Naive thymus-derived CD4-positive, alpha-beta T cell (primary cell): Measurements from ENCODE around the gene PRPF6. TPM values are rescaled to one million over a fixed set of nuclear protein-coding genes. Genes with fewer than 3 reads are reported as not detected.

Experiments used
- ATAC-seq: fragments of 150-1000 bp; cut with Tn5 transposase; 2 replicates; pipeline ENCODE4 v1.10.0; 2021; ENCODE audit warnings: mild to moderate bottlenecking, moderate library complexity
- CTCF ChIA-PET: fragments of 350-600 bp; sonication (Branson Sonifier 250); formaldehyde crosslinking; loops from one replicate; lab custom pipeline; 2021; ENCODE audit warnings: antibody characterized with exemption; lab: Charles Lee
- POLR2A ChIA-PET: fragments of 350-600 bp; sonication (Branson Sonifier 250); formaldehyde crosslinking; loops from one replicate; lab custom pipeline; 2021; ENCODE audit warnings: antibody characterized with exemption, inconsistent platforms; lab: Charles Lee
- DNase-seq, 9 donors: peaks; one replicate each; pipeline versions ENCODE4 v3.0.0 to v3.0.0-alpha.2; 2020 to 2022; ENCODE audit warnings: mixed read lengths in 1 of 9
- H3K27ac ChIP-seq: one replicate; pipeline ENCODE4 v1.7.0; 2013; ENCODE audit warnings: mild to moderate bottlenecking, low read depth, low read length, moderate library complexity
- H3K27me3 ChIP-seq, 2 donors: one replicate each; pipeline ENCODE4 v1.7.0; 2013; ENCODE audit warnings: low read length in 2 of 2, mild to moderate bottlenecking in 2 of 2, moderate library complexity in 2 of 2; ENCODE audit not compliant: control insufficient read depth in 2 of 2, insufficient read depth in 2 of 2
- H3K36me3 ChIP-seq, 3 experiments: 1 replicate in 2 of 3; 2 replicates in 1 of 3; pipeline ENCODE4 v1.7.0; 2013; ENCODE audit warnings: low read length in 3 of 3, mild to moderate bottlenecking in 3 of 3, moderate library complexity in 1 of 3; ENCODE audit not compliant: insufficient read depth in 3 of 3, control insufficient read depth in 2 of 3
- H3K4me1 ChIP-seq, 2 donors: one replicate each; pipeline ENCODE4 v1.7.0; 2013; ENCODE audit warnings: low read length in 2 of 2, mild to moderate bottlenecking in 2 of 2, moderate library complexity in 1 of 2; ENCODE audit not compliant: control insufficient read depth in 2 of 2, insufficient read depth in 2 of 2
- H3K4me3 ChIP-seq: 2 replicates; pipeline ENCODE4 v1.7.0; 2013; ENCODE audit warnings: mild to moderate bottlenecking, low read length
- H3K9me3 ChIP-seq, 3 experiments: 1 replicate in 2 of 3; 2 replicates in 1 of 3; pipeline ENCODE4 v1.7.0; 2013; ENCODE audit warnings: low read length in 3 of 3; ENCODE audit not compliant: control insufficient read depth in 2 of 3
- H3K27ac Mint-ChIP-seq, 9 donors: one replicate each; pipeline ENCODE4 v1.8.0; 2020 to 2022; ENCODE audit warnings: mixed read lengths in 9 of 9, mild to moderate bottlenecking in 8 of 9, moderate library complexity in 5 of 9, inconsistent platforms in 2 of 9
- H3K27me3 Mint-ChIP-seq, 5 donors: one replicate each; pipeline ENCODE4 v1.8.0; 2021 to 2022; ENCODE audit warnings: mixed read lengths in 5 of 5, mild to moderate bottlenecking in 1 of 5
- H3K36me3 Mint-ChIP-seq, 5 donors: one replicate each; pipeline ENCODE4 v1.8.0; 2020 to 2022; ENCODE audit warnings: mixed read lengths in 5 of 5, mild to moderate bottlenecking in 3 of 5, inconsistent platforms in 1 of 5
- H3K4me1 Mint-ChIP-seq, 7 donors: one replicate each; pipeline ENCODE4 v1.8.0; 2020 to 2022; ENCODE audit warnings: mixed read lengths in 7 of 7, mild to moderate bottlenecking in 3 of 7, inconsistent platforms in 1 of 7
- H3K4me3 Mint-ChIP-seq, 10 donors: one replicate each; pipeline ENCODE4 v1.8.0; 2020 to 2022; ENCODE audit warnings: mild to moderate bottlenecking in 10 of 10, mixed read lengths in 10 of 10, moderate library complexity in 6 of 10, inconsistent platforms in 2 of 10
- H3K9me3 Mint-ChIP-seq, 11 donors: one replicate each; pipeline ENCODE4 v1.8.0; 2020 to 2022; ENCODE audit warnings: mixed read lengths in 11 of 11, mild to moderate bottlenecking in 4 of 11, inconsistent platforms in 1 of 11, moderate library complexity in 1 of 11
- intact Hi-C, 2 donors: fragments of 100-400 bp; cut with micrococcal nuclease; formaldehyde crosslinking; loops; one replicate each; pipeline ENCODE4 v1.15.1; 2023
- polyA plus RNA-seq, 2 donors: library from polyadenylated mRNA; unstranded; fragments of 300-500 nt; fragmentation: Illumina TruSeq; gene quantifications; one replicate each; pipeline ENCODE4 v1.2.3, GENCODE V29; 2021
- total RNA-seq, 6 experiments: library from RNA in 5 of 6; stranded (reverse) in 5 of 6; gene quantifications; 1 replicate in 5 of 6; 2 replicates in 1 of 6; pipeline ENCODE4 v1.2.3 and lab custom pipeline; 2021 to 2026

PRPF6 gene
- total and polyA plus RNA-seq, 7 experiments from 2014 or later: 71.2 to 127 (median 86.9) TPM

DNA sequence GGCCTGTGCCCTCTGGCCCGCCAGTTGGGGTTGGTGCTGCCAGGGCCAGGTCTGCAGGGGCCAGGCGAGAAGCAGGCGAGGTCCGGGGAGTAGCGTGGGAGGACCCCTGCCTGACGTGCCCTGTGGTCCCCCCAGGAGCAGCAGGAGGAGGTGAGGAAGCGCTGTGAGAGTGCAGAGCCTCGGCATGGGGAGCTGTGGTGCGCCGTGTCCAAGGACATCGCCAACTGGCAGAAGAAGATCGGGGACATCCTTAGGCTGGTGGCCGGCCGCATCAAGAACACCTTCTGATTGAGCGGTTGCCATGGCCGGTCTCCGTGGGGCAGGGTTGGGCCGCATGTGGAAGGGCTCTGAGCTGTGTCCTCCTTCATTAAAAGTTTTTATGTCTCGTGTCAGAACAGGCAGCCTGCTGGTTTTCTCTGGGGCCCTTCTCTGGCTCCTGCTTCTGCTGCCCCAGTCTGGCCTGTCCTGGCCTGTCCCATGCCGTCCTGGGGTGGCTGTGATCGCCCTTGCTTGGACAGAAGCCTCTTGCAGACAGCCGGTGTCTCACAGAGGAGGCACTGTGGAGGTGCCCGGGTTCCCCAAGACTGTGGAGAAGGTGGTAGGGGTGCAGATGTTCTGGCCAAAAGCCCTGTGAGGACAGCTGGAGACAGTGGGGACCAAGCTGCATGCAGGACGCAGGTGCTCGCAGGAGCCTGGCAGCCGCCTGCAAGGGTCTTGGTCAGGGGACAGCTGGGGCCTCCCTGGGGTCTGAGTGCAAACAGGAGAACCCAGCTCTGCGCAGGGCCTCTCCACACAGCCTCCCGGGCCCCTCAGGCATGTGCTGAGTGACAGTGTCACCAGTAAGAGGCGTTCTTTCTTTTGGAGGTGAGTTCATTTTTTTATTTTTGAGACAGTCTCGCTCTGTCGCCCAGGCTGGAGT is 52.0 kb downstream of the PRPF6 start:
- H3K4me3 ChIP-seq: no peak overlapping the region
- no peak for DNase-seq
- peaks cover 8 to 37% (median 12%) of the 10 kb centered on the region in 7 donors for H3K4me1 Mint-ChIP-seq
- H3K27ac Mint-ChIP-seq: peak overlapping the region in 2 of 9 donors; percentile 91 to 99
- peaks cover 0 to 30% (median 8%) of the 10 kb centered on the region in 5 donors for H3K36me3 Mint-ChIP-seq
- H3K27me3 Mint-ChIP-seq: no peaks in the 10 kb centered on the region
- H3K27me3 ChIP-seq: no peaks in the 10 kb centered on the region
- ChIA-PET POLR2A (no interaction called here), CTCF (interaction anchor here (1.1 kb wide), 1 partner anchor 24 kb away, joined by 3 read pairs; no protein-coding TSS in a partner anchor)
- H3K4me1 ChIP-seq: peaks cover 13 to 38% of the 10 kb centered on the region in 2 donors
- H3K9me3 ChIP-seq: no peaks in the 10 kb centered on the region
- no peak overlapping the region for H3K27ac ChIP-seq
- intact Hi-C loops: no loop called here
- peaks cover 21 to 72% (median 29%) of the 10 kb centered on the region in 3 experiments for H3K36me3 ChIP-seq
- peak overlapping the region in 1 of 10 donors; percentile 45 for H3K4me3 Mint-ChIP-seq
- ATAC-seq: no peak
- no peaks in the 10 kb centered on the region for H3K9me3 Mint-ChIP-seq

DNA sequence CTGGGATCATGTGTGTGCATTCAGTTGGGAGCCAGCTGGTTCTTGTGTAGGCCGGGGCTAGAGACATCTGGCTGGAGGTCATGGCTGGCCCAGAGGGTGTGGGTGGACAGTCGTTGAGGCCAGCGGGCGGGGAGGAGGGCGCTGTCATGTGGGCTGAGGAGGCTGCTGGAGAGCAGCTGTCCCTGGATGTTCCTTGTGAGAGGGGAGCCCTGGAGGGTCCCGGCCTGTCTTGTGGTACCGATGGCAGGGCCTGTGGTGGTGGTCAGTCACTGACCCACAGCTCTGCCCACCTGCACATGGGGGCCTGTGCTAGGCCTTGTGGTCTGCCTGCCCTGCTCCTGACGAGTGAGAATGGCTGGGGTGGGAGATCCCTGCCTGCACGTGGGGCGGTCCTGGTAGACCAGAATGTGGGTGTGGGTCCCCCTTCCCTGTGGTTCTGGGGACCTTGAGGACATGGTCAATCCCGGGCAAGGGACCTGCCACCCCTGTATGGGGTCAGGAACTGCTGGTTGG is 53.1 kb downstream of the PRPF6 start:
- Histone ChIP-seq H3K36me3 (peaks cover 15 to 61% (median 18%) of the 10 kb centered on the region in 3 experiments), H3K27me3 (no peaks in the 10 kb centered on the region), H3K4me1 (peaks cover 13 to 38% of the 10 kb centered on the region in 2 donors), H3K27ac (no peak overlapping the region), H3K9me3 (no peaks in the 10 kb centered on the region), H3K4me3 (no peak overlapping the region)
- intact Hi-C loops: loop anchor here (2.0 kb wide), 2 partner anchors 15 to 19 kb away; no protein-coding TSS in a partner anchor
- H3K27ac Mint-ChIP-seq: peak overlapping the region in 2 of 9 donors; percentile 91 to 99
- DNase-seq: no peak
- POLR2A ChIA-PET: no interaction called here
- CTCF ChIA-PET: interaction anchor here (1.1 kb wide), 1 partner anchor 23 kb away, joined by 3 read pairs; no protein-coding TSS in a partner anchor
- H3K9me3 Mint-ChIP-seq: no peaks in the 10 kb centered on the region
- H3K36me3 Mint-ChIP-seq: peaks cover 0 to 25% (median 4%) of the 10 kb centered on the region in 5 donors
- no peak for ATAC-seq
- H3K27me3 Mint-ChIP-seq: no peaks in the 10 kb centered on the region
- H3K4me3 Mint-ChIP-seq: peak overlapping the region in 2 of 10 donors; percentile 42 to 78
- peaks cover 8 to 37% (median 12%) of the 10 kb centered on the region in 7 donors for H3K4me1 Mint-ChIP-seq

DNA sequence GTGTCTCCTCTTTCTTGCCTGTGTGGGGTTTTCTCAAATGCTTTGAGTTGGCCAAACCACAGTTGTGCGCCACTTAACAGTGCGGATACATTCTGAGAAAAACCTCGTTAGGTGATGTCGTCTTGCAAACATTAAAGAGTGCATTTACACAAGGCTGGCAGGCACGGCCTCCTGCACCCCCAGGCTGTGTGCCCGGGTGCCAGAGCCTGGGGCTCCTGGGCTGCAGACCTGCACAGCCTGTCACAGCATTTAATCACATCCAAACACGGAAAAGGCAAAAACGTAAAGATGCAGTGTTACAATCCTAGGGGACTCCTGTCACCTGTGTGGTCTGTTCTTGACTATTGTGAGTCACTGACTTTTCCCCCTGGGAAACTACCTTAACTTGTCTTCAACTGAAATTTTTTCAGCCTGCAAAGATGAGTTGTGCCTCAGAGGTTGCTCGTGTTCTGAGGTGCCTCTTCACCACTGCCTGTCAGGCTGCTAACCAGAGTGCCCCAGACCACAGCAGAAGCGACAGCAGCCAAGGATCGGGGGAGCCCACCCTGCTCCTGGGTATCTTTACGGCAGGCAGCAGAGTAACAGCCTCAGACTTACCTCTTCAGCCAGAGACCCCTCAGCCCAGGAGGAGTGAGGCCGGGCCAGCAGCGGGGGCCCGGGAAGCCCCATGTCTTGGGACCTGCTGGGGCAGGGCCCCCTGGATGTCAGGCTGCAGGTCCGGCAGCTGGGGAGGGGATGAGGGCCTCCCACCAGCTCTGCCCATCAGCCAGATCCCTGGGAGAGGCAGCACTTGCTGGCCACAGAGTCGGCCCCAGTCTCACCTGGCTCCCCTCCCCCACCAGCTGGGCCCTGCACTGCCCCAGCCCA is 54.4 kb downstream of the PRPF6 start:
- H3K36me3 Mint-ChIP-seq: peaks cover 0 to 12% (median 4%) of the 10 kb centered on the region in 5 donors
- peaks cover 19 to 46% (median 21%) of the 10 kb centered on the region in 7 donors for H3K4me1 Mint-ChIP-seq
- H3K4me1 ChIP-seq: peaks cover 25 to 40% of the 10 kb centered on the region in 2 donors
- H3K9me3 Mint-ChIP-seq: no peaks in the 10 kb centered on the region
- intact Hi-C loops: loop anchor here (1.0 to 5.0 kb wide), 6 partner anchors 16 to 498 kb away; partner anchors contain the start of genes PTK6 (in 1 of the 2) and UCKL1 (in 1 of the 2)
- H3K27ac Mint-ChIP-seq: peak overlapping the region in 3 of 9 donors; percentile 28 to 99 (median 91)
- H3K4me3 Mint-ChIP-seq: peak overlapping the region in 3 of 10 donors; percentile 17 to 89 (median 88)
- CTCF ChIA-PET: interaction anchor here (0.5 kb wide), 1 partner anchor 61 kb away, joined by 3 read pairs; no protein-coding TSS in a partner anchor
- H3K27me3 ChIP-seq: no peaks in the 10 kb centered on the region
- ATAC-seq (peak; percentile 40), DNase-seq (peak in 1 of 9 donors; percentile 51)
- H3K27ac ChIP-seq: peak overlapping the region; percentile 20
- no peaks in the 10 kb centered on the region for H3K27me3 Mint-ChIP-seq
- H3K4me3 ChIP-seq: no peak overlapping the region
- POLR2A ChIA-PET: no interaction called here
- H3K9me3 ChIP-seq: no peaks in the 10 kb centered on the region
- H3K36me3 ChIP-seq: peaks cover 5 to 48% (median 7%) of the 10 kb centered on the region in 3 experiments

DNA sequence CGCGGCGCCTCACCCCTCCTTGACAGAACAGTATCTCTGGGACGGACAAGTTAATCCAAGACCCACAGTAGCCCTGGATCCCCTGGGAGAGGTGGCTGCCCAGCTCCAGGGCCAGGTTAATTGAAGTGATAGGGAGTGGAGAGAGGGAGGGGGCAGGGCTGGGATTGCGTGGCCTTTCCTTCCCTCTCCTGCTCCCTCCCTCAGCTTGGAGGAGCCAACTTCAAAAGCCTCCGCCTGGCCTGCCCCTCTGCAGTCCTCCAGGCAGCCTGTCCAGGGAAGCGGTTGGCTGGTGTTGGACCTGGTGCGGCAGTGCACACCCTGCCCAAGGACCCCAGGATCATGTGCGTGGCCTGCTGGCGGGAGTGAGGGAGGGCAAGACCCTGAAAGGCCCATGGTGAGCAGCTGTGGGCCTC is 55.0 kb downstream of the PRPF6 start, which contains the start of gene C20orf204:
Gene C20orf204 (plus strand): TSS at position 250 of the 413 bp plus-strand sequence. CDS start 142 bp downstream, at position 392.
- DNase-seq (no peak), ATAC-seq (no peak)
- CTCF ChIA-PET: interaction anchor here (0.5 to 1.2 kb wide), 2 partner anchors 21 to 62 kb away, joined by 3 to 4 read pairs; no protein-coding TSS in a partner anchor
- Mint-ChIP-seq H3K36me3 (peaks cover 0 to 9% (median 0%) of the 10 kb centered on the region in 5 donors), H3K4me3 (peak within 1 kb of the TSS in 4 of 10 donors; percentile 17 to 89 (median 70)), H3K4me1 (peaks cover 21 to 49% (median 25%) of the 10 kb centered on the region in 7 donors), H3K9me3 (no peaks in the 10 kb centered on the region), H3K27me3 (no peaks in the 10 kb centered on the region), H3K27ac (peak within 1 kb of the TSS in 4 of 9 donors; percentile 28 to 99 (median 64))
- H3K9me3 ChIP-seq: no peaks in the 10 kb centered on the region
- H3K36me3 ChIP-seq: peaks cover 0 to 42% (median 3%) of the 10 kb centered on the region in 3 experiments
- POLR2A ChIA-PET: interaction anchor here (1.2 kb wide), 1 partner anchor 8 kb away, joined by 6 read pairs; no protein-coding TSS in a partner anchor
- H3K4me1 ChIP-seq: peaks cover 30 to 40% of the 10 kb centered on the region in 2 donors
- intact Hi-C loops: loop anchor here (1.0 to 5.0 kb wide), 6 partner anchors 17 to 499 kb away; partner anchors contain the start of genes PTK6 (in 1 of the 2) and UCKL1 (in 1 of the 2)
- H3K27ac ChIP-seq: peak within 1 kb of the TSS; percentile 20
- H3K4me3 ChIP-seq: no peak within 1 kb of the TSS
- no peaks in the 10 kb centered on the region for H3K27me3 ChIP-seq

DNA sequence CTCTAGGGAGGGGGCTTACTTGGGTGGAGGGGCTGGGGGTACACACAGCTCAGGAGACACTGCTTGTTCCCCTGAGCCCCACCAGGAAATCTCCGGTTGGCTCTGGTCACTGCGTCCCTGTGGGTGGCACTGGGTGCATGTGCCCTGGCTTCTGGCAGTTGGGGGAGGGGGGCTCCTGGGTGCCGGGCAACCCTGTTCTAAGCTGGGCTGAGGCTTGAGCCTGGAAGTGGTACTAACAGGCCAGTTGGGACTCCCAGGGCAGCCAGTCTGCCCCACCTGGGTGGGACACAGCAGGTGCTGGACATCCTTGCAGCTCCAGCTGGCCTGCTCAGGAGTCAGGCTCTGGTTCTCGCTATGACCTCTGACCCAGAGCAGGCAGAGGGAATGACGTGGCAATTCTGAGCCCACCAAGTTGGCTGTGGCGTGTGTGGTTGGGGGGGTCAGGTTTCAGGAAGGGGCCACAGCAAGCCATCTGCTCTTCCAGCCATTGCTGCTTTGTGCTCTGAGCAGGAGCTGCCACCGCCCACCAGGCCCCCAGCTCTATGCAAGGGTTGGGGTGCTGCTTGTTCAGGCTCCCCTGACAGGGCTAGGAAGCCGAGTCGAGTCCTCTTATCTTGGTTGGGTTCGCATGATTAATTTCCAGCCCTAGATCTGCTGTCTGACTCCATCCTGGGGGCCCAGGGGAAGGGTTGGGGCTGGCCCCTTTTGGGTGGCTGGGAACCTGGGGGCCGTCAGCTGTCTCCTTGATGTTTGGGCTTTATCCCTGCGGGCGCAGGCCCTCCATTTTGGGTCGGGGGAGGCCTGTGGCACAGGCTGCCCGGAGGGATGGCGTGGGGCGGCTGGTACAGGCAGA is 55.6 kb downstream of the PRPF6 start:
- intact Hi-C loops: loop anchor here (5.0 kb wide), 3 partner anchors 79 to 499 kb away; partner anchors contain the start of genes PTK6 (in 1 of the 2) and UCKL1 (in 1 of the 2)
- H3K27ac Mint-ChIP-seq: peak overlapping the region in 3 of 9 donors; percentile 38 to 91 (median 79)
- Histone ChIP-seq H3K4me1 (peaks cover 35 to 45% of the 10 kb centered on the region in 2 donors), H3K36me3 (peaks cover 0 to 37% (median 0%) of the 10 kb centered on the region in 3 experiments), H3K9me3 (no peaks in the 10 kb centered on the region), H3K4me3 (no peak overlapping the region), H3K27ac (no peak overlapping the region), H3K27me3 (no peaks in the 10 kb centered on the region)
- DNase-seq (no peak), ATAC-seq (no peak)
- H3K9me3 Mint-ChIP-seq: no peaks in the 10 kb centered on the region
- POLR2A ChIA-PET: interaction anchor here (0.6 to 1.3 kb wide), 7 partner anchors 9 to 63 kb away, joined by 3 to 6 read pairs (median 3); partner anchors contain the start of gene PRPF6
- CTCF ChIA-PET: interaction anchor here (0.9 to 1.2 kb wide), 5 partner anchors 21 to 84 kb away, joined by 3 to 6 read pairs (median 4); partner anchors contain the start of gene PRPF6
- H3K4me3 Mint-ChIP-seq: peak overlapping the region in 3 of 10 donors; percentile 44 to 89 (median 51)
- no peaks in the 10 kb centered on the region for H3K27me3 Mint-ChIP-seq
- H3K36me3 Mint-ChIP-seq: peaks cover 0 to 9% (median 0%) of the 10 kb centered on the region in 5 donors
- peaks cover 23 to 51% (median 28%) of the 10 kb centered on the region in 7 donors for H3K4me1 Mint-ChIP-seq
